H7 (cell line): ENCODE data around the gene FAAH2. TPM values are rescaled to one million over a fixed set of nuclear protein-coding genes. Genes with fewer than 3 reads are reported as not detected.

Experiments
- DNase-seq: peaks from one replicate; pipeline ENCODE4 v3.0.0; 2012
- H3K27me3 ChIP-seq: 2 replicates; pipeline ENCODE4 v1.6.0; 2011; ENCODE audit warnings: mild to moderate bottlenecking, low read length; ENCODE audit not compliant: control insufficient read depth, insufficient read depth
- H3K36me3 ChIP-seq: replicated peaks from 2 replicates; pipeline ENCODE4 v1.5.1; 2011; ENCODE audit warnings: low read length; ENCODE audit not compliant: control insufficient read depth, insufficient read depth
- H3K4me3 ChIP-seq: 2 replicates; pipeline ENCODE4 v1.5.1; 2011; ENCODE audit warnings: low read depth, mild to moderate bottlenecking, control low read depth, low read length, moderate library complexity; ENCODE audit not compliant: insufficient read depth
- total RNA-seq: library from RNA; depleted of rRNA; stranded (reverse); fragments of >200 nt; shearing (Covaris generic); gene quantifications from 2 replicates; pipeline ENCODE4 v1.2.3, GENCODE V29; 2014; rRNA removed

The FAAH2 gene
- total RNA-seq, 1 experiment from 2014 or later: 12.2 TPM

DNA sequence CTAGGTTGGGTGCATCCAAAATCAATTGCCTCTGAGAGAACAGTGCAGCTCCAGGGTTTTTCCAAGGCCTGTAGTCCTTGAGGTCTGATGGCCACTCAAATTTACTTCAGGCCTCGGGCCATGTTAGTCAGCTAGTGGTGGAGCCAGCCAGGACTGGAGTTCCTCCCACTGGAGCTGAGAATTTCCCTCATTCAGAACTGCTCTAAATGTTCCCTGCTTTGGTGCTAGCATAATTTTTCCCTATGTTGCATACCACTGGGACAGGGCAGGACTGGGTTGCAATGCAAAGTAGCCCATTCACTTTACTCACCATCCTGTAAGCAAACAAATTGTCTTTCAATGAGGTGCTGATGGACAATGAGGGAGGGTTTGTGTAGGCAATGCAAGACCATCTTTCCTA lies 159.3 kb downstream of the FAAH2 start:
- Histone ChIP-seq H3K4me3 (no peak overlapping the region), H3K27me3 (no peaks in the 10 kb centered on the region), H3K36me3 (no peaks in the 10 kb centered on the region)
- no peak for DNase-seq

DNA sequence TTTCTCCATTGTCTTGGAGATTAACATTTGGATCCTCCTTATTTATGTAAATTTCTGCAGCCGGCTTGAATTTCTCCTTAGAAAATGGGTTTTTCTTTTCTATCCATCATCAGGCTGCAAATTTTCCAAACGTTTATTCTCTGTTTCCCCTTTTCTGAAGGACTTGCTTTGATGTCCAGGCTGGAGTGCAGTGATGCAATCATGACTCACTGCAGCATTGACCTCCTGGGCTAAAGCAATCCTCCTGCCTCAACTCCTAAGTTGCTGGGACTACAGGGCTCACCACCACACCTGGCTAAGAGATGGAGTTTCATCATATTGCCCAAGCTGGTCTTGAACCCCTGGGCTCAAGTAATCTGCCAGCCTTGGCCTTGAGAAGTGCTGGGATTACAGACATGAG lies 161.3 kb downstream of the FAAH2 start:
- H3K4me3 ChIP-seq: no peak overlapping the region
- H3K27me3 ChIP-seq: no peaks in the 10 kb centered on the region
- H3K36me3 ChIP-seq: no peaks in the 10 kb centered on the region
- DNase-seq: no peak

DNA sequence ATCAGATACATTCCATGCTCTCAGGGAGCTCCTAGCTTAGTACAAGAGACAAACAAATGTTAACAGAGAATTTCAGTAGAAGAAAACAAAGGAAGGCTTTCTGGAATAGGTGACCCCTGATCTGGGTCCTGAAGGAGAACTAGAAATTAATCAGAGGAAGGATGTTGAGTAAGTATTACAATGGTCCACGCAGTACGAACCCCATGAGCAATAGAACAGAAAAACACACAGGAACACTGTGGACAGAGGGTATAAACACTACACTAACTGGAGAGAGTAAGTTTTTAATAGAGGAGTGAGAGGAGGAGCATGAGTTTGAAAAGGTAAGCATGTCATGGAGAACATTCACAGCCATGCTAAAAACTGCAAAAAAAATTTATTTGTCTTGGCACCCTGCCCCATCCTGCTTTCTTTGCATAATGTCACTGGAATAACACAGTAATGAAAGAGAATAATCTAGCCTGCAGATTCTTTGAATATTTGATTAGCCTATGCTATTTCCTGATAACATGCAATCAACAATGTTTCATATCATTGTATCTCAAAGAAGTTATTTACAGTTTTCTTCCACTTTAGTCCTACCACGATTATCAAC lies 165.0 kb downstream of the FAAH2 start:
- Histone ChIP-seq H3K4me3 (no peak overlapping the region), H3K36me3 (no peaks in the 10 kb centered on the region), H3K27me3 (no peaks in the 10 kb centered on the region)
- no peak for DNase-seq

DNA sequence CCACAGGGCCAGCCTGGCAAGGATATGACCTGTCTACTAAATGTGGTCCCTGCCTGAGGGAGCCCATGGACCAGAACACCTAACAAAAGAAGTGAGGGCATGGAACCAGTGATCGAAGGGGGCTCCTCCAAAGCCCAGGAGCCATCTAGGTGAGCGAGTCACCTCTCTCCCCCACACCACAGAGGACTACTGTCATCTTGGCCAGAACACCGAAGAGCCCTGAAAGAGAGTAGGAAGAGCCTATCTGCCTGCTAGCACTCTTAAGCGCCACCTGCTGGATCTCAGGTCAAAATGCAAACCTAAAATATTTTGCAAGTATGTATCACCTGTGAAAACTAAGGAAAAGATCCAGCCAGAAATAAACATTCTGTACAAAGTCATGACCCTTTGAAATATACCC lies 167.4 kb downstream of the FAAH2 start:
- DNase-seq: peak; percentile 4
- Histone ChIP-seq H3K4me3 (no peak overlapping the region), H3K27me3 (no peaks in the 10 kb centered on the region), H3K36me3 (no peaks in the 10 kb centered on the region)

DNA sequence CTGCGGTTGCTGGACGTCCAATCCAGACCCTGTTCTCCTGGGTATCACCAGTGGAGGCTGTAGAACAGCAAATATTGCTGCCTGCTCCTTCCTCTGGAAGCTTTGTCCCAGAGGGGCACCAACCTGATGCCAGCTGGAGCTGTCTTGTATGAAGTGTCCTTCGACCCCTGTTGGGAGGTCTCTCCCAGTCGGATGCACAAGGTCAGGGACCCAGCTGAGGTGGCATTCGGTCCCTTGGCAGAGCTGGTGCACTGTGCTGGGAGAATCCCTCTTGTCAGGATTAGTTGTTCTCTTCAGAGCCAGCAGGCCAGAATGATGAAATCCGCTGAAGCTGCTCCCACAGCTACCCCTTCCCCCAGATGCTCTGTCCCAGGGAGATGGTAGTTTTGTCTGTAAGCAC lies 195.0 kb downstream of the FAAH2 start:
- Histone ChIP-seq H3K27me3 (no peaks in the 10 kb centered on the region), H3K4me3 (no peak overlapping the region), H3K36me3 (no peaks in the 10 kb centered on the region)
- no peak for DNase-seq

DNA sequence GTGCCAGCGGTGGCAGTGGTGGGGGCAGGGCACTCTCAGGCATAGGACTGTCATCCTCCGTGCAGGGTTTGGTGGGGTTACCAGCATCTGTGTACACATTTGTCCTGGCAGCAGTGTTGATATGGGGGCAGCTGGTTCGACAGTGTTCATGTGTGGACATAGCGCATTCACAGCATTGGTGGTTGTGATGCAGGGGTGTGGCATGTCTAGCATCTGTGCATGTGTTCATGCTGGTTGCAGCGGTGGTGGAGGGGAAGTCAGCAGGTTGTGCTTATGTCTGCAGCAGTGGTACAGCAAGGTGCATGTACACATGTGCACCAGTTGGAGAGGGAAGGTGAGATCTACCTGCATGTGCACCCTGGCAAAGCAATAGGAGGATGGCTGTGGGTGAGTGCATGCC lies 230.0 kb downstream of the FAAH2 start:
- no peaks in the 10 kb centered on the region for H3K36me3 ChIP-seq
- H3K4me3 ChIP-seq: no peak overlapping the region
- DNase-seq: no peak
- no peaks in the 10 kb centered on the region for H3K27me3 ChIP-seq

DNA sequence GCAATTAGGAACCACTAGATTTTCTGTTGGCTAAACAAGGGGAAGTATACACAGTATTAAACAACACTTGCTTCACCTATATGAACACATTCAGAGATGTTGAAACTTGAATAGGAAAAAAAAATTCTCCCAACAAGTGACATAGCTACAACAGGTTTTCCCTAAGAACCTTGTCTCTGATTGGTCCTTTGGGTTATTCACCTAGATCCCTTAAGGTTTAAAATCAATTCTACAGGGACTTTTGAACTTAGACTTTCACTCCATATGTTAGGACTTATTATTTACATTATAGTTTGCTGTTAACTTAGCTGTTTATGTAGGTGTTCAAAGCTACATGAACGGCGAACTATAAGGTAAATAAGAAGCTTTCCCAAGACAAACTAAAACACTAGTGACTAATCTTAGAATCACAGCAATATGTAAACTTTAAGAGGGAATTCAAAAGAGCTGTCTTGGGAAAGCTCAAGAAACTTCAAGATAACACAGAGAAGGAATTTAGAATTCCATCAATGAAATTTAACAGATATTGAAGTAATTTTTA lies 233.1 kb downstream of the FAAH2 start:
- DNase-seq: no peak
- Histone ChIP-seq H3K36me3 (no peaks in the 10 kb centered on the region), H3K4me3 (no peak overlapping the region), H3K27me3 (no peaks in the 10 kb centered on the region)

DNA sequence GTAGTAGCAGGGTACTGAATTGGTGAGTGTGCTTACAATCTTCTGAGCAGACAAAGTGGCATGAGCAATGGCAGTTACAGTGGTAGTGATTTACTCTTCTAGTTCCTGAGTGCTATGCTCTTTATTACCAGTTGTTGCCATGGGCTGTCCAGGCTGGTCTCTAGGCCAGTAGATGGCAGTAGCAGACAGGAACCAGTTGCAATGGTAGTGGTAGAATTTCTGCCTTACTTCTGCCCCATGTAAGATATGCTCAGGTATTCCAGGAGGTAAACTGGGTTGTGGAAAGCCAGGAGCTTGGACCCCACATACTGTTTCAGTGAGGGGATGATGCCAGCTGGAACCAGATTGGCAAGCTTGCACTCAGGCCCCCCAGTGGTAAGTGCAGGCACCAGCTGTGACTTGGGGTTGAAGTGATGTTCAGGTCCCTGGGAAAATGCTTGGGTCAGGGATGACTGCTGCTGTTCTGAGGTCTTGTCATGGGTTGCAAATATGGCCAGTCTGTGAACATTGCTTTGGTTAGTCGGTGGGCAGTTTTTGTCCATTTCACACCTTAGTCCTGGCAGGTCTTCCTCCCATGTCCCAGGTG lies 242.3 kb downstream of the FAAH2 start:
- Histone ChIP-seq H3K4me3 (no peak overlapping the region), H3K27me3 (no peaks in the 10 kb centered on the region), H3K36me3 (no peaks in the 10 kb centered on the region)
- peak; percentile 1 for DNase-seq

Other genes starting within 250 kb of the FAAH2 start
- 7.7 and 10.4 TPM in 2 replicates for gene SPIN2B, start 165.2 kb upstream of the FAAH2 start, total RNA-seq
- 1.4 and 2.0 TPM in 2 replicates for gene SPIN2A, start 149.3 kb upstream of the FAAH2 start, total RNA-seq